Upper lobe of left lung (tissue), 6 donors: ENCODE measurements around the gene GNAI1. TPM values are rescaled to one million over a fixed set of nuclear protein-coding genes. Genes with fewer than 3 reads are reported as not detected.
A peak's percentile ranks its signal among the peaks of the same experiment; 100 is the strongest.

Experiments used
- ATAC-seq, 2 donors: fragments of 200-7000 bp; cut with Tn5 transposase; one replicate each; pipeline ENCODE4 v1.9.1; 2022; ENCODE audit warnings: mild to moderate bottlenecking in 2 of 2, moderate library complexity in 2 of 2; ENCODE audit not compliant: low FRiP score in 2 of 2
- DNase-seq, 2 donors: peaks; one replicate each; pipeline ENCODE4 v3.0.0-alpha.2; 2019 to 2020
- H3K27ac ChIP-seq, 4 donors: fragments of 200-600 bp; sonication (generic); one replicate each; pipeline ENCODE4 v1.5.1; 2016 to 2019
- H3K27me3 ChIP-seq, 4 donors: fragments of 200-600 bp; sonication (generic); one replicate each; pipeline ENCODE4 v1.5.1; 2017 to 2019
- H3K36me3 ChIP-seq, 4 donors: fragments of 200-600 bp; sonication (generic); one replicate each; pipeline ENCODE4 v1.5.1; 2016 to 2019
- H3K4me1 ChIP-seq, 4 donors: fragments of 200-600 bp; sonication (generic); one replicate each; pipeline ENCODE4 v1.5.1; 2018 to 2019
- H3K4me3 ChIP-seq, 4 donors: fragments of 200-600 bp; sonication (generic); one replicate each; pipeline ENCODE4 v1.5.1; 2017 to 2019; ENCODE audit warnings: mild to moderate bottlenecking in 2 of 4, moderate library complexity in 1 of 4
- H3K9me3 ChIP-seq, 4 donors: fragments of 200-600 bp; sonication (generic); one replicate each; pipeline ENCODE4 v1.5.1; 2018 to 2019
- EP300 ChIP-seq, 4 donors: sonication (generic); formaldehyde crosslinking; IDR thresholded peaks; one replicate each; pipeline ENCODE4 v1.5.1; 2017; ENCODE audit warnings: antibody characterized with exemption in 4 of 4, control low read depth in 2 of 4
- POLR2A ChIP-seq, 4 donors: fragments of 450-650 bp; IDR thresholded peaks; one replicate each; pipeline ENCODE4 v1.5.1; 2016 to 2017; ENCODE audit warnings: antibody characterized with exemption in 4 of 4, mild to moderate bottlenecking in 2 of 4
- POLR2AphosphoS5 ChIP-seq, 2 donors: sonication (generic); formaldehyde crosslinking; IDR thresholded peaks; one replicate each; pipeline ENCODE4 v1.5.1; 2017; ENCODE audit warnings: antibody characterized with exemption in 2 of 2
- WGBS, 2 donors: methylation state at CpG; one replicate each; pipeline ENCODE4 v1.1.5; 2017 to 2018; 5-methylcytosine and 5-hydroxymethylcytosine counted together
- total RNA-seq, 6 donors: library from RNA; depleted of rRNA in 4 of 6; stranded (reverse); fragments of >200 nt in 4 of 6; gene quantifications; one replicate each; pipeline versions ENCODE4 v1.1.0 to v1.2.1, GENCODE V29; 2016 to 2021
- TF ChIP-seq, protein P1 (sequence below), 6 experiments: fragments of 450-650 bp in 4 of 6; fragments of 200-600 bp in 2 of 6; sonication (generic) in 2 of 6; IDR thresholded peaks; one replicate each; pipeline ENCODE4 v1.5.1; 2016 to 2019; ENCODE audit warnings: antibody characterized with exemption in 6 of 6
- donor health status: DM: no; HTN: no; CAD: no; lungs with moderate emphysema.
- donor health status: DM: no; HTN: yes; CAD: no; lungs with severe emphysema.

Gene GNAI1
- total RNA-seq, 6 donors from 2014 or later: 16.7 to 26.6 (median 21.5) TPM

DNA sequence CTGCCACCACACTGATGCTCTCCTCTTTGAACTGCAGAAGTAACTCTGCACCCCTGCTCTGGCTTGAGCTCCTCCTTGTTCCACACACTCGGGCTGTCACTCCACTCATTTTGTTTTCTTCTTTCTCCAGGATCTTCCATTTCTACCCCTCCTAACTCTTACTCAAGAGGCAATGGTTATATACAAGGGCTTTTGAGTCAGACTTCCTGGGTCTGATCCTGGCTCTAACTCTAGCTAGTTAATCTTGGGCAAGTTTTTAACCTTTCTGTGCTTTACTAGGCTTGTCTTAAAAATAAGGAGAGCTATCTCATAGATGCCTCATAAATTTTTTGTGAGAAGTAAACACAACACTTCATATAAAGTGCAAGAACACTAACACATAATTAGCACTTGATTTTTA, 45.3 kb upstream of the GNAI1 start:
- peaks cover 0 to 9% (median 3%) of the 10 kb centered on the region in 4 donors for H3K4me1 ChIP-seq
- no peak for DNase-seq
- no peak overlapping the region for H3K27ac ChIP-seq
- H3K9me3 ChIP-seq: no peaks in the 10 kb centered on the region
- WGBS, 2 donors: 34 to 50% methylated on average over 1 of the region's 1 CpG
- no peak for TF ChIP-seq POLR2A (IDR thresholded peaks at IDR 0.05)
- TF ChIP-seq POLR2AphosphoS5 (IDR thresholded peaks at IDR 0.05): no peak
- no peak for ATAC-seq
- no peaks in the 10 kb centered on the region for H3K36me3 ChIP-seq
- H3K4me3 ChIP-seq: no peak overlapping the region
- no peaks in the 10 kb centered on the region for H3K27me3 ChIP-seq

DNA sequence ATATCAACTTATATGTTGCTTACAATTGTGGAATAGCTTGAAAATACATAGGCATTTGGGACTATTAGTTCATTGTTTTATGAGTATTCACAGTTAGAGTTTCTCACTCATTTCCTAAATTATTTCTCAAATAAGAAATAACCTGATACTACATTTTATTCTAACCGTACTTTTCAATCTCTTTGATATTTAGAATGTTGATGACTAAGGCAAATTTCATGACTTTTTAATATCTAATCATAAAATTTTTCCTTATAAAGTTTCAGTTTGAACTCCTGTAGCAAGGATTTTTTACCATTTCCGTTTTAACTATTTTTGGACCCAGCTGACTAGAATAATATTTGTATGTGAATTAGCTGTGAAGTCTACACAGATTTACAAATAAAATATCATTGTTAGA, 41.3 kb upstream of the GNAI1 start:
- ATAC-seq: no peak
- 86% methylated on average over 2 of the region's 2 CpGs for WGBS, 2 donors
- no peaks in the 10 kb centered on the region for H3K36me3 ChIP-seq

DNA sequence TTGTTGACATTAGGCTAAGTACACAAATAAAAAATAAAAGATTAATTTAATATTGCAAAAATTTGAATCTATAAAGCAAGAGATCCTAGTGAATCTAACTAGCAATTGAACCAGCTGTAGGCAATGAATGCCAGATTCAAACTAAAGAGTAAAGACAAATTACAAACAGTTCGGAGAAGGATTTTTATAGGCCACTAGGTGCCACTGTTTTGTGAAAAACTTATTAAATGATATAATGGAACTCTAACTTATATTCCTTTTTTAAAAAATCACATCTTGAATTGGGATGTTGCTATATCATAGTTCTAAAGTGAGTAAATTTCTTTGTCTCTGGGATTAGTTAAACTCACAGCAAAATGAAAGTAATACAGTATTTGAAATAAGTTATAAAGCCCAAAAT, 39.1 kb upstream of the GNAI1 start:
- H3K27me3 ChIP-seq: no peaks in the 10 kb centered on the region
- H3K4me1 ChIP-seq: no peaks in the 10 kb centered on the region
- TF ChIP-seq POLR2A (IDR thresholded peaks at IDR 0.05): no peak
- TF ChIP-seq, protein P1, sequence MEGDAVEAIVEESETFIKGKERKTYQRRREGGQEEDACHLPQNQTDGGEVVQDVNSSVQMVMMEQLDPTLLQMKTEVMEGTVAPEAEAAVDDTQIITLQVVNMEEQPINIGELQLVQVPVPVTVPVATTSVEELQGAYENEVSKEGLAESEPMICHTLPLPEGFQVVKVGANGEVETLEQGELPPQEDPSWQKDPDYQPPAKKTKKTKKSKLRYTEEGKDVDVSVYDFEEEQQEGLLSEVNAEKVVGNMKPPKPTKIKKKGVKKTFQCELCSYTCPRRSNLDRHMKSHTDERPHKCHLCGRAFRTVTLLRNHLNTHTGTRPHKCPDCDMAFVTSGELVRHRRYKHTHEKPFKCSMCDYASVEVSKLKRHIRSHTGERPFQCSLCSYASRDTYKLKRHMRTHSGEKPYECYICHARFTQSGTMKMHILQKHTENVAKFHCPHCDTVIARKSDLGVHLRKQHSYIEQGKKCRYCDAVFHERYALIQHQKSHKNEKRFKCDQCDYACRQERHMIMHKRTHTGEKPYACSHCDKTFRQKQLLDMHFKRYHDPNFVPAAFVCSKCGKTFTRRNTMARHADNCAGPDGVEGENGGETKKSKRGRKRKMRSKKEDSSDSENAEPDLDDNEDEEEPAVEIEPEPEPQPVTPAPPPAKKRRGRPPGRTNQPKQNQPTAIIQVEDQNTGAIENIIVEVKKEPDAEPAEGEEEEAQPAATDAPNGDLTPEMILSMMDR (IDR thresholded peaks at IDR 0.05): peak in 4 of 6 experiments; percentile 11 to 32 (median 32)
- no peaks in the 10 kb centered on the region for H3K9me3 ChIP-seq
- H3K4me3 ChIP-seq: no peak overlapping the region
- no peaks in the 10 kb centered on the region for H3K36me3 ChIP-seq
- DNase-seq: no peak
- no peak overlapping the region for H3K27ac ChIP-seq
- 19 to 22% methylated on average over 1 of the region's 1 CpG for WGBS, 2 donors
- ATAC-seq: no peak

More for the DNA sequence above, 41.3 kb upstream of the GNAI1 start:
- Histone ChIP-seq H3K27me3 (no peaks in the 10 kb centered on the region), H3K4me3 (no peak overlapping the region), H3K9me3 (no peaks in the 10 kb centered on the region), H3K4me1 (peaks cover 0 to 9% (median 3%) of the 10 kb centered on the region in 4 donors), H3K27ac (no peak overlapping the region)
- TF ChIP-seq, protein P1 (IDR thresholded peaks at IDR 0.05): no peak
- no peak for TF ChIP-seq POLR2AphosphoS5 (IDR thresholded peaks at IDR 0.05)
- no peak for TF ChIP-seq POLR2A (IDR thresholded peaks at IDR 0.05)
- TF ChIP-seq EP300 (IDR thresholded peaks at IDR 0.05): no peak
- no peak for DNase-seq

DNA sequence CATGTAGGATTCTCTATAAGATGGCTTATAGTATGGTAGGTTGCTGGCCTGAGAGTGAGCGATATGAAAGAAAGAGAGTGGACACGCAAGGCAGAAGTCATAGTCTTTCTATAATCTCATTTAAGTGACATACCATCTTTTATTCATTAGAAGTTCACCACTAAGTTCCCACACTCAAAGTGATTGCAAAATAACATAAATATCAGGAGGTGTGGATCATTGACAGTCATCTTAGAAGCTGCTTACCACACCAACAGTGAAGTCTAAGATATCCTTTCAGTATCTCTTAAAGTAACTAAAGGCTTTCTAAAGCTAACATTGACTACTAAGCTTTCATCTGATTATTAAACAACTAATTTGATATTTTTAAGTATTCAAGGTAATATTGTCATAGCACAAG, 36.9 kb upstream of the GNAI1 start:
- no peaks in the 10 kb centered on the region for H3K36me3 ChIP-seq
- H3K4me3 ChIP-seq: no peak overlapping the region
- TF ChIP-seq EP300 (IDR thresholded peaks at IDR 0.05): no peak
- TF ChIP-seq POLR2A (IDR thresholded peaks at IDR 0.05): no peak
- TF ChIP-seq POLR2AphosphoS5 (IDR thresholded peaks at IDR 0.05): no peak
- TF ChIP-seq, protein P1 (IDR thresholded peaks at IDR 0.05): no peak
- no peaks in the 10 kb centered on the region for H3K4me1 ChIP-seq
- no peak for ATAC-seq
- WGBS, 2 donors: 98% methylated on average over 2 of the region's 2 CpGs
- DNase-seq: no peak
- no peak overlapping the region for H3K27ac ChIP-seq
- H3K27me3 ChIP-seq: no peaks in the 10 kb centered on the region
- no peaks in the 10 kb centered on the region for H3K9me3 ChIP-seq

DNA sequence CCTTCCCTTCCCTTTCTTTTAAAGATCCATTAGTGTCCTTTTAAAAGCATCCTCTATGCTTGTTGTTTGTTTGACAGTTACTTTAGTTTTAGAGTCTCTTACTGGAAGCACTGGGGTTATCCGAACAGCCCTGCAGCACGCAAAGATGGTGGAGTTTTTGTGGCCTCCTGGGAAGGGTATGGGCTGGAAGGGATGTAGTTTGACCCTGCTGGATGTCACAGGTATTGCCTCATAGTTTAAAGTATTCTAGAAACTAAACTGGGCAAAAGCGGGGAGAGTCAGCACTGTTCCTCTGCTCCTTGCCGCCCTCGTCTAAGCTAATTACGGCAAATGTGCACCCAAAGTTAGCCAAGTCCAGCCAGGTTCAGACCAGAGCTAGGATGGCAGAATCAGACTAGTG, 35.8 kb upstream of the GNAI1 start:
- H3K9me3 ChIP-seq: no peaks in the 10 kb centered on the region
- no peaks in the 10 kb centered on the region for H3K27me3 ChIP-seq
- TF ChIP-seq, protein P1 (IDR thresholded peaks at IDR 0.05): peak in 1 of 6 experiments; percentile 5
- TF ChIP-seq POLR2AphosphoS5 (IDR thresholded peaks at IDR 0.05): no peak
- no peak for TF ChIP-seq EP300 (IDR thresholded peaks at IDR 0.05)
- no peak overlapping the region for H3K27ac ChIP-seq
- 93 to 98% methylated on average over 6 of the region's 6 CpGs for WGBS, 2 donors
- ATAC-seq: no peak
- H3K4me3 ChIP-seq: no peak overlapping the region
- DNase-seq: no peak
- no peaks in the 10 kb centered on the region for H3K36me3 ChIP-seq
- H3K4me1 ChIP-seq: no peaks in the 10 kb centered on the region
